H1 (cell line): ENCODE measurements around the gene CEP290. TPM values are rescaled to one million over a fixed set of nuclear protein-coding genes. Genes with fewer than 3 reads are reported as not detected.

Experiments
- CTCF ChIA-PET: fragments of 300-600 bp; sonication (Branson Sonifier 250); formaldehyde crosslinking; loops from one replicate; lab custom pipeline; 2021; ENCODE audit not compliant: partially characterized antibody; lab: Charles Lee
- POLR2A ChIA-PET: fragments of 300-600 bp; sonication (Branson Sonifier 250); formaldehyde crosslinking; loops from one replicate; lab custom pipeline; 2021; ENCODE audit warnings: inconsistent platforms; ENCODE audit not compliant: partially characterized antibody; lab: Charles Lee
- DNase-seq, 2 experiments: peaks; one replicate each; pipeline versions ENCODE4 v3.0.0 to v3.0.0-alpha.2; 2010 to 2022; ENCODE audit warnings: low spot score in 2 of 2, low read depth in 1 of 2, mixed read lengths in 1 of 2
- FAIRE-seq: peaks from 2 replicates; lab custom pipeline; 2011; peaks lifted over from hg19 to GRCh38; lab: Jason Lieb, UNC
- H2AFZ ChIP-seq: 2 replicates; pipeline ENCODE4 v1.8.1; 2012; ENCODE audit warnings: low read length, inconsistent platforms
- H2AK5ac ChIP-seq: 2 replicates; pipeline ENCODE4 v1.6.1; 2013; ENCODE audit warnings: low read depth, low read length
- H2BK120ac ChIP-seq: replicated peaks from 2 replicates; pipeline ENCODE3; 2013; ENCODE audit warnings: low read depth, low read length, inconsistent platforms
- H2BK12ac ChIP-seq: 2 replicates; pipeline ENCODE4 v1.6.1; 2013; ENCODE audit warnings: low read depth, low read length
- H2BK15ac ChIP-seq: 2 replicates; pipeline ENCODE4 v1.6.1; 2013; ENCODE audit warnings: low read length
- H2BK20ac ChIP-seq: 2 replicates; pipeline ENCODE4 v1.6.1; 2013; ENCODE audit warnings: low read length
- H2BK5ac ChIP-seq: 2 replicates; pipeline ENCODE4 v1.6.1; 2013; ENCODE audit warnings: low read depth, low read length
- H3K14ac ChIP-seq: 2 replicates; pipeline ENCODE4 v1.6.1; 2013; ENCODE audit warnings: inconsistent platforms; ENCODE audit not compliant: insufficient read length
- H3K18ac ChIP-seq: 2 replicates; pipeline ENCODE4 v1.6.1; 2013; ENCODE audit warnings: low read length; ENCODE audit errors: extremely low read depth
- H3K23ac ChIP-seq: 2 replicates; pipeline ENCODE4 v1.6.1; 2013; ENCODE audit warnings: inconsistent platforms; ENCODE audit not compliant: insufficient read length
- H3K23me2 ChIP-seq: 2 replicates; pipeline ENCODE4 v1.6.1; 2013; ENCODE audit warnings: low read depth, low read length
- H3K27ac ChIP-seq: 2 replicates; pipeline ENCODE4 v1.6.1; 2011; ENCODE audit warnings: low read depth, low read length, inconsistent platforms
- H3K27me3 ChIP-seq, 4 experiments: replicated peaks in 1 of 4; 1 replicate in 1 of 4; 2 replicates in 3 of 4; pipeline versions ENCODE4 v1.6.1 to v1.8.1; 2011 to 2013; ENCODE audit warnings: low read length in 3 of 4, mild to moderate bottlenecking in 3 of 4, inconsistent platforms in 2 of 4, mixed read lengths in 2 of 4, moderate library complexity in 1 of 4; ENCODE audit not compliant: control insufficient read depth in 3 of 4, insufficient read depth in 3 of 4; ENCODE audit errors: extremely low read depth in 1 of 4
- H3K36me3 ChIP-seq, 4 experiments: 2 replicates each; pipeline versions ENCODE4 v1.6.1 to v1.8.1; 2011 to 2013; ENCODE audit warnings: mild to moderate bottlenecking in 4 of 4, low read length in 3 of 4, moderate library complexity in 2 of 4, control low read depth in 1 of 4, inconsistent platforms in 1 of 4; ENCODE audit not compliant: insufficient read depth in 4 of 4, control insufficient read depth in 2 of 4
- H3K4ac ChIP-seq: replicated peaks from 2 replicates; pipeline ENCODE3; 2013; ENCODE audit warnings: low read length, low read depth, mixed read lengths, inconsistent platforms; ENCODE audit not compliant: insufficient read length
- H3K4me1 ChIP-seq, 4 experiments: replicated peaks in 1 of 4; 1 replicate in 1 of 4; 2 replicates in 3 of 4; pipeline versions ENCODE4 v1.6.1 to v1.8.1; 2011 to 2013; ENCODE audit warnings: low read length in 3 of 4, inconsistent platforms in 2 of 4, mixed read lengths in 1 of 4; ENCODE audit not compliant: insufficient read depth in 4 of 4, control insufficient read depth in 3 of 4
- H3K4me2 ChIP-seq, 2 experiments: 2 replicates each; pipeline versions ENCODE4 v1.6.1 to v1.8.1; 2011 to 2013; ENCODE audit warnings: low read depth in 2 of 2, low read length in 2 of 2, control low read depth in 1 of 2, inconsistent platforms in 1 of 2, mild to moderate bottlenecking in 1 of 2; ENCODE audit not compliant: insufficient read depth in 1 of 2
- H3K4me3 ChIP-seq, 4 experiments: fragments of 200-600, 300-600 bp in 1 of 4; sonication (generic), shearing (Covaris generic), sonication (Bioruptor Twin) in 1 of 4; 2 replicates each; pipeline versions ENCODE4 v1.5.1 to v1.8.1; 2011 to 2016; ENCODE audit warnings: low read length in 4 of 4, low read depth in 3 of 4, control low read depth in 2 of 4, inconsistent platforms in 2 of 4, mild to moderate bottlenecking in 2 of 4, mixed read lengths in 1 of 4, moderate library complexity in 1 of 4; ENCODE audit not compliant: insufficient read depth in 2 of 4; ENCODE audit errors: extremely low read depth in 1 of 4
- H3K56ac ChIP-seq: replicated peaks from 2 replicates; pipeline ENCODE3; 2013; ENCODE audit warnings: low read depth, mild to moderate bottlenecking, mixed read lengths, low read length, inconsistent platforms; ENCODE audit not compliant: insufficient read length
- H3K79me1 ChIP-seq: 2 replicates; pipeline ENCODE4 v1.6.1; 2013; ENCODE audit warnings: low read depth, low read length, control low read depth
- H3K79me2 ChIP-seq, 2 experiments: 2 replicates each; pipeline versions ENCODE4 v1.6.1 to v1.8.1; 2012 to 2013; ENCODE audit warnings: low read length in 2 of 2, mild to moderate bottlenecking in 2 of 2, inconsistent platforms in 1 of 2; ENCODE audit not compliant: insufficient read depth in 2 of 2, control insufficient read depth in 1 of 2
- H3K9ac ChIP-seq, 4 experiments: replicated peaks in 1 of 4; 1 replicate in 1 of 4; 2 replicates in 3 of 4; pipeline versions ENCODE4 v1.6.1 to v1.8.1; 2011 to 2013; ENCODE audit warnings: low read depth in 3 of 4, low read length in 3 of 4, control low read depth in 2 of 4, mild to moderate bottlenecking in 2 of 4, moderate library complexity in 2 of 4, inconsistent platforms in 1 of 4; ENCODE audit errors: extremely low read depth in 1 of 4
- H3K9me3 ChIP-seq, 2 experiments: 2 replicates each; pipeline versions ENCODE4 v1.6.1 to v1.8.1; 2012 to 2013; ENCODE audit warnings: mild to moderate bottlenecking in 2 of 2, moderate library complexity in 2 of 2, control low read depth in 1 of 2, inconsistent platforms in 1 of 2, low read depth in 1 of 2, low read length in 1 of 2, mixed read lengths in 1 of 2; ENCODE audit not compliant: insufficient read depth in 2 of 2
- H4K20me1 ChIP-seq, 2 experiments: replicated peaks in 1 of 2; 2 replicates each; pipeline versions ENCODE3 to v1.8.1; 2011 to 2013; ENCODE audit warnings: inconsistent platforms in 2 of 2, low read length in 2 of 2, mild to moderate bottlenecking in 1 of 2; ENCODE audit not compliant: insufficient read depth in 2 of 2, control insufficient read depth in 1 of 2
- H4K5ac ChIP-seq: 2 replicates; pipeline ENCODE4 v1.6.1; 2013; ENCODE audit warnings: low read length, low read depth, mixed read lengths, inconsistent platforms; ENCODE audit not compliant: insufficient read length
- H4K8ac ChIP-seq: 2 replicates; pipeline ENCODE4 v1.8.0; 2013; ENCODE audit warnings: mild to moderate bottlenecking, moderate library complexity, low read length, inconsistent platforms; ENCODE audit not compliant: insufficient read depth; ENCODE audit errors: extremely low read depth
- H4K91ac ChIP-seq: replicated peaks from 2 replicates; pipeline ENCODE3; 2013; ENCODE audit warnings: low read length, mixed read lengths, inconsistent platforms; ENCODE audit not compliant: insufficient read length
- BRCA1 ChIP-seq: IDR thresholded peaks from 2 replicates; pipeline ENCODE4 v1.6.1; 2012; ENCODE audit warnings: low read depth, low read length, improper control_type of control experiment
- CHD2 ChIP-seq: IDR thresholded peaks from 2 replicates; pipeline ENCODE4 v1.6.1; 2012; ENCODE audit warnings: low read length, improper control_type of control experiment
- CREB1 ChIP-seq: IDR thresholded peaks from 2 replicates; pipeline ENCODE4 v1.6.1; 2012; ENCODE audit warnings: inconsistent platforms
- GTF2F1 ChIP-seq: IDR thresholded peaks from 2 replicates; pipeline ENCODE4 v1.6.1; 2012; ENCODE audit warnings: low read depth, low read length, improper control_type of control experiment, borderline replicate concordance
- KDM1A ChIP-seq: fragments of 200-600, 300-600 bp; sonication (generic); IDR thresholded peaks from 2 replicates; pipeline ENCODE4 v1.7.1; 2016; ENCODE audit warnings: mild to moderate bottlenecking, low read length, borderline replicate concordance
- RXRA ChIP-seq: IDR thresholded peaks from 2 replicates; pipeline ENCODE4 v1.6.1; 2011; ENCODE audit warnings: low read depth, mild to moderate bottlenecking, low read length, moderate library complexity; ENCODE audit not compliant: insufficient read depth
- SRF ChIP-seq: IDR thresholded peaks from 2 replicates; pipeline ENCODE4 v1.6.1; 2011; ENCODE audit warnings: mild to moderate bottlenecking, low read depth, low read length, moderate library complexity
- TEAD4 ChIP-seq: IDR thresholded peaks from 2 replicates; pipeline ENCODE4 v1.6.1; 2012; ENCODE audit warnings: low read depth, low read length, inconsistent platforms, mixed read lengths
- YY1 ChIP-seq: IDR thresholded peaks from 2 replicates; pipeline ENCODE4 v1.6.1; 2011; ENCODE audit warnings: low read depth, mild to moderate bottlenecking, low read length
- WGBS, 2 experiments: shearing (Covaris generic) in 1 of 2; methylation state at CpG; one replicate each; pipeline versions ENCODE4 v1.1.6 to v1.1.7; 2013 to 2015; ENCODE audit warnings: low lambda C conversion rate in 2 of 2, mixed read lengths in 2 of 2, inconsistent platforms in 1 of 2, low coverage in 1 of 2, missing lambda C conversion rate in 1 of 2; ENCODE audit not compliant: insufficient replicate concordance in 2 of 2, insufficient coverage in 1 of 2, insufficient read length in 1 of 2; ENCODE audit errors: extremely low coverage in 1 of 2, missing lambda C conversion rate in 1 of 2; 5-methylcytosine and 5-hydroxymethylcytosine counted together
- polyA plus RNA-seq, 7 experiments: library from polyadenylated mRNA; depleted of rRNA in 3 of 7; stranded (reverse) in 5 of 7; unstranded in 2 of 7; fragments of >200 nt in 5 of 7; fragments of 200-250 nt in 2 of 7; gene quantifications; 1 replicate in 5 of 7; 2 replicates in 1 of 7; 4 replicates in 1 of 7; pipeline versions ENCODE4 v1.2.1 to v1.2.3, GENCODE V29; 2011 to 2013; ENCODE audit warnings: missing spikeins in 2 of 7, mixed read lengths in 2 of 7
- total RNA-seq: library from RNA; stranded (reverse); fragmentation: NEBNext Ultra II Directional; extraction: Animal tissue kit (Norgen Biotek cat#: 25700); gene quantifications from 2 replicates; pipeline ENCODE4 v1.2.1, GENCODE V29; 2021
- TF ChIP-seq, protein P1 (sequence below): IDR thresholded peaks from 2 replicates; pipeline ENCODE4 v1.6.1; 2011; ENCODE audit warnings: low read depth, mild to moderate bottlenecking, low read length; ENCODE audit not compliant: insufficient read depth
- TF ChIP-seq, protein P2 (sequence below), 3 experiments: IDR thresholded peaks; 1 replicate in 2 of 3; 2 replicates in 1 of 3; pipeline versions ENCODE4 v1.5.1 to v1.6.1; 2011; ENCODE audit warnings: low read length in 3 of 3, mild to moderate bottlenecking in 3 of 3, inconsistent platforms in 2 of 3, low read depth in 1 of 3, moderate library complexity in 1 of 3; ENCODE audit not compliant: insufficient read depth in 1 of 3; ENCODE audit errors: control extremely low read depth in 1 of 3

The CEP290 gene
- total and polyA plus RNA-seq, 2 of the 8 experiments (the other 6 are each of a cell fraction or from before 2014, with no cell fraction given) = 2.1 to 5.9 TPM

DNA sequence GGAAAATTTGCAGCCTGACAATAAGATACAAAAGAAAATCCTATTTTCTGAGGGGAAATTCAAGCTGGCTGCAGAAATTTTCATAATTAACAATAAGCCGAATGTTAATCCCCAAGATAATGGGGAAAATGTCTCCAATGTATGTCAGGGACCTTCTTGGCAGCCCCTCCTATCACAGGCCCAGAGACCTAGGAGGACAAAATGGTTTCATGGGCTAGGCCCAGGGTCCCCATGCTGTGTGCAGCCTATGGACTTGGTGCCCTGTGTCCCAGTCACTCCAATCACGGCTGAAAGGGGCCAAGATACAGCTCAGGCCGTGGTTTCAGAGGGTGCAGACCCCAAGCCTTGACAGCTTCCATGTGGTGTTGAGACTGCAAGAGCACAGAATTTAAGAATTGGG lies 123.9 kb downstream of the CEP290 start:
- ChIA-PET POLR2A (no interaction called here), CTCF (no interaction called here)
- no peak overlapping the region for H2BK20ac ChIP-seq
- H3K9ac ChIP-seq = no peak overlapping the region
- H2BK15ac ChIP-seq = no peak overlapping the region
- H4K20me1 ChIP-seq = no peaks in the 10 kb centered on the region
- no peaks in the 10 kb centered on the region for H3K79me1 ChIP-seq
- H3K18ac ChIP-seq = no peak overlapping the region
- H3K23ac ChIP-seq = no peak overlapping the region
- no peaks in the 10 kb centered on the region for H3K36me3 ChIP-seq
- H3K79me2 ChIP-seq = no peaks in the 10 kb centered on the region
- no peak for DNase-seq
- no peak overlapping the region for H3K4me2 ChIP-seq
- H2AK5ac ChIP-seq = no peak overlapping the region
- no peak overlapping the region for H2AFZ ChIP-seq
- no peak overlapping the region for H4K8ac ChIP-seq
- H3K14ac ChIP-seq = no peak overlapping the region
- H2BK120ac ChIP-seq = no peak overlapping the region
- no peak overlapping the region for H2BK5ac ChIP-seq
- no peaks in the 10 kb centered on the region for H3K27me3 ChIP-seq
- no peak overlapping the region for H4K91ac ChIP-seq
- H3K4me1 ChIP-seq = no peaks in the 10 kb centered on the region
- no peak for FAIRE-seq
- no peak overlapping the region for H3K27ac ChIP-seq
- no peak overlapping the region for H3K4ac ChIP-seq
- H2BK12ac ChIP-seq = no peak overlapping the region
- WGBS, 2 experiments = 86% methylated on average over 3 of the region's 3 CpGs; no CpG with 5 or more reads in 1 of the 2 experiments
- H4K5ac ChIP-seq = no peak overlapping the region
- no peaks in the 10 kb centered on the region for H3K23me2 ChIP-seq
- H3K9me3 ChIP-seq = peaks cover 6 to 15% of the 10 kb centered on the region in 2 experiments; a peak in 3 of 4 replicates
- TF ChIP-seq CHD2 = no peak
- TF ChIP-seq CREB1 = no peak
- TF ChIP-seq YY1 = no peak
- TF ChIP-seq, protein P1, sequence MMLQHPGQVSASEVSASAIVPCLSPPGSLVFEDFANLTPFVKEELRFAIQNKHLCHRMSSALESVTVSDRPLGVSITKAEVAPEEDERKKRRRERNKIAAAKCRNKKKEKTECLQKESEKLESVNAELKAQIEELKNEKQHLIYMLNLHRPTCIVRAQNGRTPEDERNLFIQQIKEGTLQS = no peak
- TF ChIP-seq, protein P2, sequence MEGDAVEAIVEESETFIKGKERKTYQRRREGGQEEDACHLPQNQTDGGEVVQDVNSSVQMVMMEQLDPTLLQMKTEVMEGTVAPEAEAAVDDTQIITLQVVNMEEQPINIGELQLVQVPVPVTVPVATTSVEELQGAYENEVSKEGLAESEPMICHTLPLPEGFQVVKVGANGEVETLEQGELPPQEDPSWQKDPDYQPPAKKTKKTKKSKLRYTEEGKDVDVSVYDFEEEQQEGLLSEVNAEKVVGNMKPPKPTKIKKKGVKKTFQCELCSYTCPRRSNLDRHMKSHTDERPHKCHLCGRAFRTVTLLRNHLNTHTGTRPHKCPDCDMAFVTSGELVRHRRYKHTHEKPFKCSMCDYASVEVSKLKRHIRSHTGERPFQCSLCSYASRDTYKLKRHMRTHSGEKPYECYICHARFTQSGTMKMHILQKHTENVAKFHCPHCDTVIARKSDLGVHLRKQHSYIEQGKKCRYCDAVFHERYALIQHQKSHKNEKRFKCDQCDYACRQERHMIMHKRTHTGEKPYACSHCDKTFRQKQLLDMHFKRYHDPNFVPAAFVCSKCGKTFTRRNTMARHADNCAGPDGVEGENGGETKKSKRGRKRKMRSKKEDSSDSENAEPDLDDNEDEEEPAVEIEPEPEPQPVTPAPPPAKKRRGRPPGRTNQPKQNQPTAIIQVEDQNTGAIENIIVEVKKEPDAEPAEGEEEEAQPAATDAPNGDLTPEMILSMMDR (IDR thresholded peaks at IDR 0.05; ENCODE audit: control extremely low read depth in 1 of 3, insufficient read depth in 1 of 3, low read depth in 1 of 3, low read length in 3 of 3) = no peak
- no peak for TF ChIP-seq RXRA
- no peak for TF ChIP-seq KDM1A
- TF ChIP-seq TEAD4 = no peak
- TF ChIP-seq BRCA1 = no peak
- TF ChIP-seq GTF2F1 = no peak
- no peak for TF ChIP-seq SRF
- TF ChIP-seq, all 59 proteins: peak for 0
- Histone ChIP-seq H3K4me3 (no peak overlapping the region), H3K56ac (no peak overlapping the region)
